Hematopoietic multipotent progenitor cell treated with erythropoietin and hydrocortisone succinate and interleukin-3 and kit ligand, for 4 days (in vitro differentiated cells): ENCODE measurements around the gene FAM229B.

Source experiments
- DNase-seq: peaks from one replicate; pipeline ENCODE4 v3.0.0-alpha.2; 2015

The FAM229B gene

GRCh38 chr6:112144145-112144926, 56.9 kb downstream of the FAM229B start:
- DNase-seq = no peak

DNA sequence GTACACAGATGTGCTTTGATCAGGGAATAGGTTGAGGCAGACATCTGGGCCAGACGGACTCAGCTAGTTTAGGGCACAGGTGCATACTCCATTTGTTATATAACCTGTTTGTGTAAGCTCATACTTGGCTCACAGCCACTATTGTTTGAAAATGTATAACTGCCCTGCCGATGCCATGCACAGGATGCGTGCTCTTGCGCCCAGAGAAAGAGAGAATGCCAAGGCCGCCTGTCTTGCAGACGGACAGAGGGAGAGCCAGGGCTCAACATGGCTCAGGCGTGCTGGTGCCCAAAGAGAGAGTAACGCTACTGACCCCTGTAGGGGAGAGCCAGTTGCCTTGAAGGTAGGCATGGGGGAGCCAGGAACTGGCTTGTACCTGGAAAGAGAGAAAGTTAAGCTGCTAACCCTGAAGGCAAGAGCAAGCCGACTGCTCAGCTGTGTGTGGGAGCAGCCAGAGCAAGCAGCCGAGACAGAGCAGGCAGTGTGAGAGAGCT, 57.7 kb downstream of the FAM229B start:
- no peak for DNase-seq

GRCh38 chr6:112148103-112148502, 60.7 kb downstream of the FAM229B start:
- no peak for DNase-seq

- no peak for DNase-seq
Measured at GRCh38 chr6:112149236-112149635, 61.8 kb downstream of the FAM229B start.

GRCh38 chr6:112149719-112150263, 62.4 kb downstream of the FAM229B start:
- DNase-seq = no peak

DNA sequence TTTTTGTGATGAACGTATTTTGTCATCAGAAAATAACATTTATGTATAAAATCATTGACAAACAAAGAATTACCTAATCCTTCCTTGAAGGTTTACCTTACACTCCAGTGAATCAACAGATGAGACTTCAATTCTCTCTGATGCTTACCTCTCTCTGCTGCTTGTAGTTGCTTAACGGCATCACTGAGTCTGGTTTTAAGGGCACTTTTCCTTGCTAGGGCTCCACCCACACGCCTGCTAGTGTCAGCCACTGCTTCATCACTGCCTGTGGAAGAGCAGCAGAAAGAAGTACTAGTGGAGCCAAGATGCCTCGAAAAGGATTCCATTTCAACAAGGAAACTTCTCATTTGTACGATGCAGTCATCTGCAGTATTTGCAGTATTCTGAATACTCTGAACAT, 63.0 kb downstream of the FAM229B start:
- no peak for DNase-seq
